PC-9 (cell line): ENCODE data around the gene GATA6.

Experiments used
- CTCF ChIP-seq: fragments of 200-600 bp; sonication (generic); conservative IDR thresholded peaks from 2 replicates; pipeline ENCODE4 v1.6.1; 2017; ENCODE audit warnings: mixed run types, antibody characterized with exemption, mild to moderate bottlenecking, moderate library complexity
- EZH2 ChIP-seq: fragments of 200-600 bp; sonication (generic); IDR thresholded peaks from 2 replicates; pipeline ENCODE4 v1.8.0; 2017; ENCODE audit warnings: antibody characterized with exemption, low read depth

GRCh38 chr18:22198163-22198562, 28.8 kb downstream of the GATA6 start:
- TF ChIP-seq CTCF (no peak), EZH2 (no peak)
